ENCODE data around the gene ZKSCAN7.

DNA sequence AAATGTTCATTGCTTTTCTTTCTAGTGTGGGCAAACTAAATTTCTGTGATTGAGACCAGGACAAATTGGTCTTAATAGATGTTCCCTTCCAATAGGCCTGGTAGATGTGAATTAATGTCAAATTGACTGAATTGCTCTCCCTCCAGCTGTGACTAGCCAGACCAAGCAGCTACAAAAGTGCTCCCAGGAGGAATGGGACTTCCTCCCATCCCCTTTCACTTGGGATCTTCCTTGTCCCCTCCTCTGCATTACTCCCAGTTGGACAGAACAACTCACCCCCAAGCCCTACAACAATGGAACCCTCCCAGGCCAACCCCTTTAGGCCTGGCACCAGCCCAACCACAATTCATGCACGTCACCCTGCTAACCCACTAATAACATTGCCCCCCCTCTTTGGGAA is 19.6 kb upstream of the ZKSCAN7 start:
- TF ChIP-seq, protein P1, sequence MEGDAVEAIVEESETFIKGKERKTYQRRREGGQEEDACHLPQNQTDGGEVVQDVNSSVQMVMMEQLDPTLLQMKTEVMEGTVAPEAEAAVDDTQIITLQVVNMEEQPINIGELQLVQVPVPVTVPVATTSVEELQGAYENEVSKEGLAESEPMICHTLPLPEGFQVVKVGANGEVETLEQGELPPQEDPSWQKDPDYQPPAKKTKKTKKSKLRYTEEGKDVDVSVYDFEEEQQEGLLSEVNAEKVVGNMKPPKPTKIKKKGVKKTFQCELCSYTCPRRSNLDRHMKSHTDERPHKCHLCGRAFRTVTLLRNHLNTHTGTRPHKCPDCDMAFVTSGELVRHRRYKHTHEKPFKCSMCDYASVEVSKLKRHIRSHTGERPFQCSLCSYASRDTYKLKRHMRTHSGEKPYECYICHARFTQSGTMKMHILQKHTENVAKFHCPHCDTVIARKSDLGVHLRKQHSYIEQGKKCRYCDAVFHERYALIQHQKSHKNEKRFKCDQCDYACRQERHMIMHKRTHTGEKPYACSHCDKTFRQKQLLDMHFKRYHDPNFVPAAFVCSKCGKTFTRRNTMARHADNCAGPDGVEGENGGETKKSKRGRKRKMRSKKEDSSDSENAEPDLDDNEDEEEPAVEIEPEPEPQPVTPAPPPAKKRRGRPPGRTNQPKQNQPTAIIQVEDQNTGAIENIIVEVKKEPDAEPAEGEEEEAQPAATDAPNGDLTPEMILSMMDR (tag by site-specific recombination; IDR thresholded peaks at IDR 0.05) = no peak
- TF ChIP-seq KLF1 (tag by site-specific recombination; IDR thresholded peaks at IDR 0.05) = no peak

Measured in HEK293 (cell line).